CD14-positive monocyte (primary cell): ENCODE results near the gene THSD7B. TPM values are rescaled to one million over a fixed set of nuclear protein-coding genes. Genes with fewer than 3 reads are reported as not detected.

Experiments used
- DNase-seq, 3 donors: peaks; one replicate each; pipeline ENCODE4 v3.0.0-alpha.2; 2011 to 2022
- H2AFZ ChIP-seq: 2 replicates; pipeline ENCODE4 v1.6.0; 2012; ENCODE audit warnings: mild to moderate bottlenecking, low read depth, low read length, inconsistent platforms; ENCODE audit not compliant: insufficient read depth, poor library complexity, severe bottlenecking
- H3K27ac ChIP-seq, 2 donors: 1 replicate in 1 of 2; 2 replicates in 1 of 2; pipeline ENCODE4 v1.5.1; 2012 to 2013; ENCODE audit warnings: low read length in 2 of 2, control low read depth in 1 of 2, inconsistent platforms in 1 of 2, low read depth in 1 of 2, mild to moderate bottlenecking in 1 of 2
- H3K27me3 ChIP-seq, 2 donors: one replicate each; pipeline versions ENCODE4 v1.6.0 to v1.6.1; 2011 to 2013; ENCODE audit warnings: low read length in 2 of 2; ENCODE audit not compliant: control insufficient read depth in 2 of 2, insufficient read depth in 2 of 2
- H3K36me3 ChIP-seq, 2 donors: replicated peaks in 1 of 2; 1 replicate in 1 of 2; 2 replicates in 1 of 2; pipeline versions ENCODE4 v1.5.1 to v1.6.1; 2012 to 2013; ENCODE audit warnings: low read length in 2 of 2, control low read depth in 1 of 2, inconsistent platforms in 1 of 2, mild to moderate bottlenecking in 1 of 2; ENCODE audit not compliant: insufficient read depth in 2 of 2, control insufficient read depth in 1 of 2
- H3K4me1 ChIP-seq, 2 donors: 1 replicate in 1 of 2; 2 replicates in 1 of 2; pipeline versions ENCODE4 v1.5.1 to v1.6.1; 2012 to 2013; ENCODE audit warnings: low read length in 2 of 2, control low read depth in 1 of 2, inconsistent platforms in 1 of 2, mild to moderate bottlenecking in 1 of 2, moderate library complexity in 1 of 2; ENCODE audit not compliant: insufficient read depth in 2 of 2, control insufficient read depth in 1 of 2
- H3K4me2 ChIP-seq: replicated peaks from 2 replicates; pipeline ENCODE3; 2012; ENCODE audit warnings: low read length, moderate library complexity, mild to moderate bottlenecking; ENCODE audit not compliant: poor library complexity, severe bottlenecking; ENCODE audit errors: extremely low read depth
- H3K4me3 ChIP-seq, 3 experiments: fragments of 200-600 bp in 1 of 3; sonication (generic) in 1 of 3; replicated peaks in 1 of 3; 1 replicate in 2 of 3; 2 replicates in 1 of 3; pipeline ENCODE4 v1.5.1; 2011 to 2013; ENCODE audit warnings: low read length in 3 of 3, mild to moderate bottlenecking in 3 of 3, control low read depth in 2 of 3, low read depth in 2 of 3, inconsistent platforms in 1 of 3, moderate library complexity in 1 of 3
- H3K79me2 ChIP-seq: 2 replicates; pipeline ENCODE4 v1.6.0; 2012; ENCODE audit warnings: mild to moderate bottlenecking, control low read depth, inconsistent platforms, low read length, moderate library complexity; ENCODE audit not compliant: insufficient read depth
- H3K9ac ChIP-seq: 2 replicates; pipeline ENCODE4 v1.6.0; 2017; ENCODE audit warnings: low read length, mild to moderate bottlenecking; ENCODE audit not compliant: insufficient read depth, poor library complexity, severe bottlenecking
- H3K9me3 ChIP-seq, 2 donors: replicated peaks in 1 of 2; 1 replicate in 1 of 2; 2 replicates in 1 of 2; pipeline versions ENCODE4 v1.5.1 to v1.6.1; 2012 to 2013; ENCODE audit warnings: low read length in 2 of 2, control low read depth in 1 of 2; ENCODE audit not compliant: control insufficient read depth in 1 of 2, insufficient read depth in 1 of 2
- H4K20me1 ChIP-seq: 2 replicates; pipeline ENCODE4 v1.6.0; 2012; ENCODE audit warnings: mild to moderate bottlenecking, low read length, control low read depth, moderate library complexity; ENCODE audit not compliant: insufficient read depth
- H3K27ac Mint-ChIP-seq, 7 donors: one replicate each; pipeline ENCODE4 v1.8.0; 2020; ENCODE audit warnings: mild to moderate bottlenecking in 7 of 7, mixed read lengths in 7 of 7, moderate library complexity in 6 of 7, inconsistent platforms in 2 of 7
- H3K27me3 Mint-ChIP-seq, 3 donors: one replicate each; pipeline ENCODE4 v1.8.0; 2021 to 2022; ENCODE audit warnings: low read depth in 3 of 3, mild to moderate bottlenecking in 3 of 3, mixed read lengths in 3 of 3, moderate library complexity in 3 of 3, inconsistent platforms in 1 of 3
- H3K36me3 Mint-ChIP-seq, 2 donors: one replicate each; pipeline ENCODE4 v1.8.0; 2020; ENCODE audit warnings: mixed read lengths in 2 of 2, inconsistent platforms in 1 of 2, mild to moderate bottlenecking in 1 of 2
- H3K4me1 Mint-ChIP-seq: one replicate; pipeline ENCODE4 v1.8.0; 2020; ENCODE audit warnings: mild to moderate bottlenecking, mixed read lengths
- H3K4me3 Mint-ChIP-seq, 2 donors: one replicate each; pipeline ENCODE4 v1.8.0; 2020; ENCODE audit warnings: mild to moderate bottlenecking in 2 of 2, mixed read lengths in 2 of 2, moderate library complexity in 1 of 2
- H3K9me3 Mint-ChIP-seq, 7 donors: one replicate each; pipeline ENCODE4 v1.8.0; 2020 to 2022; ENCODE audit warnings: mixed read lengths in 7 of 7, mild to moderate bottlenecking in 6 of 7, moderate library complexity in 6 of 7, inconsistent platforms in 2 of 7
- WGBS: methylation state at CpG from one replicate; pipeline ENCODE4 v1.1.5; 2013; ENCODE audit warnings: missing lambda C conversion rate; ENCODE audit not compliant: insufficient coverage; 5-methylcytosine and 5-hydroxymethylcytosine counted together
- intact Hi-C, 2 donors: fragments of 100-400 bp; cut with micrococcal nuclease; formaldehyde crosslinking; loops; one replicate each; pipeline versions ENCODE4 v1.15.0 to v1.15.1; 2023
- polyA plus RNA-seq, 3 donors: library from polyadenylated mRNA; depleted of rRNA in 1 of 3; unstranded in 2 of 3; stranded (reverse) in 1 of 3; fragments of 300-500 nt in 2 of 3; fragments of >200 nt in 1 of 3; fragmentation: Illumina TruSeq in 2 of 3; gene quantifications; 1 replicate in 2 of 3; 2 replicates in 1 of 3; pipeline ENCODE4 v1.2.3, GENCODE V29; 2012 to 2021
- TF ChIP-seq, protein P1 (sequence below): fragments of 200-600 bp; IDR thresholded peaks from one replicate; pipeline ENCODE4 v1.8.0; 2022; ENCODE audit warnings: antibody characterized with exemption, mild to moderate bottlenecking

Gene THSD7B
- polyA plus RNA-seq, 3 donors = not detected

- H3K4me2 ChIP-seq = no peak overlapping the region
- no peaks in the 10 kb centered on the region for H3K36me3 ChIP-seq
- no peaks in the 10 kb centered on the region for H3K36me3 Mint-ChIP-seq
- H3K9me3 ChIP-seq = no peaks in the 10 kb centered on the region
- WGBS = 75% methylated on average over 1 of the region's 4 CpGs
- no peaks in the 10 kb centered on the region for H3K4me1 Mint-ChIP-seq
- no peak overlapping the region for H3K9ac ChIP-seq
- no peak overlapping the region for H3K4me3 ChIP-seq
- DNase-seq = no peak
- no peaks in the 10 kb centered on the region for H3K27me3 Mint-ChIP-seq
- H3K27ac Mint-ChIP-seq = no peak overlapping the region
- no peak overlapping the region for H2AFZ ChIP-seq
- no peaks in the 10 kb centered on the region for H3K27me3 ChIP-seq
- H3K4me1 ChIP-seq = no peaks in the 10 kb centered on the region
- peaks cover 0 to 6% (median 0%) of the 10 kb centered on the region in 7 donors for H3K9me3 Mint-ChIP-seq
- TF ChIP-seq, protein P1, sequence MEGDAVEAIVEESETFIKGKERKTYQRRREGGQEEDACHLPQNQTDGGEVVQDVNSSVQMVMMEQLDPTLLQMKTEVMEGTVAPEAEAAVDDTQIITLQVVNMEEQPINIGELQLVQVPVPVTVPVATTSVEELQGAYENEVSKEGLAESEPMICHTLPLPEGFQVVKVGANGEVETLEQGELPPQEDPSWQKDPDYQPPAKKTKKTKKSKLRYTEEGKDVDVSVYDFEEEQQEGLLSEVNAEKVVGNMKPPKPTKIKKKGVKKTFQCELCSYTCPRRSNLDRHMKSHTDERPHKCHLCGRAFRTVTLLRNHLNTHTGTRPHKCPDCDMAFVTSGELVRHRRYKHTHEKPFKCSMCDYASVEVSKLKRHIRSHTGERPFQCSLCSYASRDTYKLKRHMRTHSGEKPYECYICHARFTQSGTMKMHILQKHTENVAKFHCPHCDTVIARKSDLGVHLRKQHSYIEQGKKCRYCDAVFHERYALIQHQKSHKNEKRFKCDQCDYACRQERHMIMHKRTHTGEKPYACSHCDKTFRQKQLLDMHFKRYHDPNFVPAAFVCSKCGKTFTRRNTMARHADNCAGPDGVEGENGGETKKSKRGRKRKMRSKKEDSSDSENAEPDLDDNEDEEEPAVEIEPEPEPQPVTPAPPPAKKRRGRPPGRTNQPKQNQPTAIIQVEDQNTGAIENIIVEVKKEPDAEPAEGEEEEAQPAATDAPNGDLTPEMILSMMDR = no peak
- H3K27ac ChIP-seq = no peak overlapping the region
- no peaks in the 10 kb centered on the region for H4K20me1 ChIP-seq
- intact Hi-C loops = no loop called here
- H3K4me3 Mint-ChIP-seq = no peak overlapping the region
- no peaks in the 10 kb centered on the region for H3K79me2 ChIP-seq
Measured at GRCh38 chr2:137231628-137232027, 466.3 kb downstream of the THSD7B start.

DNA sequence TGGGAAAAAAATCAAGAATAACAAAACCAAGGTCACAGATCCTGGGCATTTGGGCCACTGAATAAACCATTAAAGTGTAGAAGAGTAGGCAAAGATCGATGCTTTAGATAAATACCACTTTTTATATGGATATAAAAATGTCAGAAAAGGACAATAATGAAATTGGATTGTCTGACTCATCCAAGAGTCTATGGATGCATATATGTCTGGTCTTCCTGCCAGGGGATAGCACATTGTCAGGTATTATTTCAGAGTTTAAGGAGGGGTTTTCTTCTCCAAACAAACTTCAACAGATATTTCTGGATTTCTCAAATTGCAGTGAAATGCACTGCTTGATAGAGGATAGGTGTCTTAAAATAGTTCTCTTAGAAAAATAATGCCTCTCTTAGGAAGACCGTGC, 466.7 kb downstream of the THSD7B start:
- H3K4me3 Mint-ChIP-seq = no peak overlapping the region
- H2AFZ ChIP-seq = no peak overlapping the region
- no peaks in the 10 kb centered on the region for H3K4me1 Mint-ChIP-seq
- no peaks in the 10 kb centered on the region for H3K4me1 ChIP-seq
- DNase-seq = no peak
- H3K4me3 ChIP-seq = no peak overlapping the region
- no peak overlapping the region for H3K4me2 ChIP-seq
- WGBS = no CpG with 5 or more reads among the region's 2 CpGs
- H3K79me2 ChIP-seq = no peaks in the 10 kb centered on the region
- H3K36me3 ChIP-seq = no peaks in the 10 kb centered on the region
- H3K27me3 ChIP-seq = no peaks in the 10 kb centered on the region
- intact Hi-C loops = no loop called here
- H3K9me3 ChIP-seq = no peaks in the 10 kb centered on the region
- no peak overlapping the region for H3K9ac ChIP-seq
- TF ChIP-seq, protein P1 = no peak
- no peaks in the 10 kb centered on the region for H3K36me3 Mint-ChIP-seq
- H3K27ac Mint-ChIP-seq = no peak overlapping the region
- H3K27me3 Mint-ChIP-seq = no peaks in the 10 kb centered on the region
- peaks cover 0 to 6% (median 2%) of the 10 kb centered on the region in 7 donors for H3K9me3 Mint-ChIP-seq
- no peaks in the 10 kb centered on the region for H4K20me1 ChIP-seq
- H3K27ac ChIP-seq = no peak overlapping the region
